ENCODE results near the gene STX3. TPM values are rescaled to one million over a fixed set of nuclear protein-coding genes. Genes with fewer than 3 reads are reported as not detected.

The STX3 gene
- total and polyA plus RNA-seq, 10 donors = 5.1 to 49.3 (median 27.8) TPM

GRCh38 chr11:59770869-59771268, 15.7 kb downstream of the STX3 start:
- no peak for DNase-seq
- intact Hi-C loops (cut with DNase I; ENCODE audit: low total_unique reads) = no loop called here
- Histone ChIP-seq H3K27me3 (replicated peaks in 1 of 7) (no peaks in the 10 kb centered on the region), H3K36me3 (peaks cover 0 to 28% (median 6%) of the 10 kb centered on the region in 6 donors), H3K9me3 (no peaks in the 10 kb centered on the region), H3K27ac (peak overlapping the region in 3 of 8 donors; percentile 4 to 95 (median 88)), H3K4me3 (no peak overlapping the region), H3K4me1 (peaks cover 0 to 76% (median 29%) of the 10 kb centered on the region in 6 donors)
- 81 to 94% (median 87%) methylated on average over 7 to 8 of the region's 8 CpGs for WGBS, 5 donors
- TF ChIP-seq POLR2AphosphoS5 (IDR thresholded peaks at IDR 0.05) (no peak), CTCF (IDR thresholded peaks at IDR 0.05 in 8 of 11, conservative IDR thresholded peaks at IDR 0.05 in 3 of 11) (no peak), POLR2A (IDR thresholded peaks at IDR 0.05) (no peak)

- WGBS, 5 donors = 47 to 85% (median 60%) methylated on average over 4 of the region's 4 CpGs
- H3K36me3 ChIP-seq = peaks cover 0 to 36% (median 6%) of the 10 kb centered on the region in 6 donors
- peak overlapping the region in 7 of 8 donors; percentile 46 to 95 (median 88) for H3K27ac ChIP-seq
- no peak for DNase-seq
- H3K27me3 ChIP-seq (replicated peaks in 1 of 7) = no peaks in the 10 kb centered on the region
- no peaks in the 10 kb centered on the region for H3K9me3 ChIP-seq
- intact Hi-C loops (cut with DNase I; ENCODE audit: low total_unique reads) = no loop called here
- H3K4me1 ChIP-seq = peaks cover 0 to 68% (median 24%) of the 10 kb centered on the region in 6 donors
- no peak for TF ChIP-seq POLR2A (IDR thresholded peaks at IDR 0.05)
- no peak for TF ChIP-seq CTCF (IDR thresholded peaks at IDR 0.05 in 8 of 11, conservative IDR thresholded peaks at IDR 0.05 in 3 of 11)
- H3K4me3 ChIP-seq = peak overlapping the region in 1 of 8 donors; percentile 48
Measured at GRCh38 chr11:59771605-59772004, 16.4 kb downstream of the STX3 start.

- intact Hi-C loops (cut with DNase I; ENCODE audit: low total_unique reads) = no loop called here
- 54 to 71% (median 56%) methylated on average over 5 of the region's 5 CpGs for WGBS, 5 donors
- H3K27me3 ChIP-seq (replicated peaks in 1 of 7) = no peaks in the 10 kb centered on the region
- DNase-seq = no peak
- peak overlapping the region in 1 of 8 donors; percentile 48 for H3K4me3 ChIP-seq
- peaks cover 0 to 54% (median 12%) of the 10 kb centered on the region in 6 donors for H3K4me1 ChIP-seq
- H3K36me3 ChIP-seq = peaks cover 0 to 50% (median 6%) of the 10 kb centered on the region in 6 donors
- H3K27ac ChIP-seq = peak overlapping the region in 7 of 8 donors; percentile 46 to 95 (median 88)
- H3K9me3 ChIP-seq = no peaks in the 10 kb centered on the region
- TF ChIP-seq CTCF (IDR thresholded peaks at IDR 0.05 in 8 of 11, conservative IDR thresholded peaks at IDR 0.05 in 3 of 11) = no peak
- no peak for TF ChIP-seq POLR2AphosphoS5 (IDR thresholded peaks at IDR 0.05)
- no peak for TF ChIP-seq POLR2A (IDR thresholded peaks at IDR 0.05)
Measured at GRCh38 chr11:59773083-59773440, 17.9 kb downstream of the STX3 start.

- peaks cover 0 to 20% (median 9%) of the 10 kb centered on the region in 6 donors for H3K4me1 ChIP-seq
- no peaks in the 10 kb centered on the region for H3K27me3 ChIP-seq (replicated peaks in 1 of 7)
- TF ChIP-seq POLR2A (IDR thresholded peaks at IDR 0.05) = no peak
- TF ChIP-seq CTCF (IDR thresholded peaks at IDR 0.05 in 8 of 11, conservative IDR thresholded peaks at IDR 0.05 in 3 of 11) = no peak
- no peak for TF ChIP-seq POLR2AphosphoS5 (IDR thresholded peaks at IDR 0.05)
- intact Hi-C loops (cut with DNase I; ENCODE audit: low total_unique reads) = no loop called here
- H3K9me3 ChIP-seq = no peaks in the 10 kb centered on the region
- H3K4me3 ChIP-seq = no peak overlapping the region
- 76 to 94% (median 93%) methylated on average over 5 of the region's 5 CpGs for WGBS, 5 donors
- H3K36me3 ChIP-seq = peaks cover 0 to 77% (median 6%) of the 10 kb centered on the region in 6 donors
- DNase-seq = no peak
- H3K27ac ChIP-seq = peak overlapping the region in 1 of 8 donors; percentile 18
Measured at GRCh38 chr11:59776210-59777066, 21.3 kb downstream of the STX3 start.

Data from spleen (tissue), 11 donors.